GM23338 (cell line): Measurements from ENCODE around the gene GAA. TPM values are rescaled to one million over a fixed set of nuclear protein-coding genes. Genes with fewer than 3 reads are reported as not detected.

Source experiments
- ATAC-seq: fragments of 200-7000 bp; cut with Tn5 transposase; 3 replicates; pipeline ENCODE4 v1.9.1; 2020
- DNase-seq: peaks from one replicate; pipeline ENCODE4 v3.0.0-alpha.2; 2015; ENCODE audit warnings: low spot score
- H2AFZ ChIP-seq: fragments of 200-600 bp; sonication (generic); 2 replicates; pipeline ENCODE4 v1.8.0; 2016; ENCODE audit warnings: antibody characterized with exemption, mild to moderate bottlenecking, moderate library complexity
- H3F3A ChIP-seq: fragments of 200-600 bp; sonication (generic); replicated peaks from 2 replicates; pipeline ENCODE4 v1.8.0; 2017; ENCODE audit warnings: antibody characterized with exemption, mixed run types, low read depth
- H3K27ac ChIP-seq: fragments of 200-600 bp; sonication (generic); 2 replicates; pipeline ENCODE4 v1.6.1; 2016; ENCODE audit warnings: low read depth
- H3K27me3 ChIP-seq: fragments of 200-600 bp; sonication (generic); 2 replicates; pipeline ENCODE4 v1.8.0; 2016; ENCODE audit warnings: mild to moderate bottlenecking, mixed run types, moderate library complexity; ENCODE audit not compliant: insufficient read depth
- H3K36me3 ChIP-seq: fragments of 200-600 bp; sonication (generic); 2 replicates; pipeline ENCODE4 v1.8.0; 2016; ENCODE audit warnings: mild to moderate bottlenecking; ENCODE audit not compliant: insufficient read depth
- H3K4me1 ChIP-seq: fragments of 200-600 bp; sonication (generic); 2 replicates; pipeline ENCODE4 v1.8.0; 2016; ENCODE audit warnings: mild to moderate bottlenecking, moderate library complexity; ENCODE audit not compliant: insufficient read depth
- H3K4me2 ChIP-seq: fragments of 200-600 bp; sonication (generic); 2 replicates; pipeline ENCODE4 v1.7.1; 2017; ENCODE audit warnings: mixed run types
- H3K4me3 ChIP-seq: fragments of 200-600 bp; sonication (generic); 2 replicates; pipeline ENCODE4 v1.6.1; 2016; ENCODE audit warnings: mixed run types
- H3K79me2 ChIP-seq: fragments of 200-600 bp; sonication (generic); replicated peaks from 2 replicates; pipeline ENCODE4 v1.8.0; 2017; ENCODE audit warnings: mild to moderate bottlenecking; ENCODE audit not compliant: insufficient read depth
- H3K9me2 ChIP-seq: fragments of 200-600 bp; sonication (generic); 2 replicates; pipeline ENCODE4 v1.8.0; 2017; ENCODE audit not compliant: insufficient read depth
- H4K20me1 ChIP-seq: fragments of 200-600 bp; sonication (generic); replicated peaks from 2 replicates; pipeline ENCODE4 v1.8.0; 2017; ENCODE audit warnings: mild to moderate bottlenecking; ENCODE audit not compliant: insufficient read depth
- H3K27ac Mint-ChIP-seq: 2 replicates; pipeline ENCODE4 v1.8.0; 2020; ENCODE audit warnings: inconsistent platforms, mild to moderate bottlenecking, moderate library complexity, mixed read lengths
- H3K27me3 Mint-ChIP-seq: 3 replicates; pipeline ENCODE4 v1.8.0; 2022; ENCODE audit warnings: low read depth, mild to moderate bottlenecking, moderate library complexity, mixed read lengths, inconsistent platforms; ENCODE audit not compliant: insufficient read depth, poor library complexity
- H3K36me3 Mint-ChIP-seq: 3 replicates; pipeline ENCODE4 v1.8.0; 2021; ENCODE audit warnings: low read depth, mild to moderate bottlenecking, inconsistent platforms, moderate library complexity, mixed read lengths
- H3K4me1 Mint-ChIP-seq: 3 replicates; pipeline ENCODE4 v1.8.0; 2020; ENCODE audit warnings: mild to moderate bottlenecking, inconsistent platforms, mixed read lengths
- H3K4me3 Mint-ChIP-seq: 3 replicates; pipeline ENCODE4 v1.8.0; 2021; ENCODE audit warnings: moderate library complexity, mild to moderate bottlenecking, inconsistent platforms, mixed read lengths
- H3K9me3 Mint-ChIP-seq: 3 replicates; pipeline ENCODE4 v1.8.0; 2020; ENCODE audit warnings: moderate library complexity, mild to moderate bottlenecking, inconsistent platforms, mixed read lengths
- CREB1 ChIP-seq: fragments of 250-450 bp; sonication (Bioruptor Pico); IDR thresholded peaks from 2 replicates; pipeline ENCODE4 v1.5.0; 2020; ENCODE audit warnings: low read depth, mild to moderate bottlenecking, moderate library complexity
- EZH2 ChIP-seq: fragments of 200-600 bp; sonication (generic); IDR thresholded peaks from one replicate; pipeline ENCODE4 v1.8.0; 2017; ENCODE audit warnings: antibody characterized with exemption, mild to moderate bottlenecking, low read depth; ENCODE audit not compliant: unreplicated experiment
- EZH2phosphoT487 ChIP-seq: fragments of 200-600 bp; sonication (generic); IDR thresholded peaks from one replicate; pipeline ENCODE4 v1.8.1; 2018; ENCODE audit warnings: antibody characterized with exemption; ENCODE audit not compliant: unreplicated experiment
- JUNB ChIP-seq: IDR thresholded peaks from one replicate; pipeline ENCODE4 v1.6.1; 2016; ENCODE audit warnings: antibody characterized with exemption; ENCODE audit not compliant: unreplicated experiment
- POLR2AphosphoS5 ChIP-seq: IDR thresholded peaks from 2 replicates; pipeline ENCODE4 v1.6.1; 2016; ENCODE audit warnings: antibody characterized with exemption, low read depth
- STAT1 ChIP-seq: IDR thresholded peaks from one replicate; pipeline ENCODE4 v1.6.1; 2016; ENCODE audit warnings: antibody characterized with exemption; ENCODE audit not compliant: unreplicated experiment
- ZNF114 ChIP-seq: fragments of 250-450 bp; sonication (Bioruptor Pico); IDR thresholded peaks from 2 replicates; pipeline ENCODE4 v1.5.0; 2020; ENCODE audit warnings: mild to moderate bottlenecking, moderate library complexity
- ZNF331 ChIP-seq: fragments of 250-450 bp; sonication (Bioruptor Pico); IDR thresholded peaks from 2 replicates; pipeline ENCODE4 v1.5.0; 2020; ENCODE audit warnings: low read depth, mild to moderate bottlenecking, moderate library complexity
- polyA plus RNA-seq: library from polyadenylated mRNA; unstranded; fragments of >200 nt; fragmentation: Nextera tagmentation; extraction: Ambion mirVana; gene quantifications from 2 replicates; pipeline ENCODE4 v1.2.1, GENCODE V29; 2016
- total RNA-seq: library from RNA; depleted of rRNA; stranded (reverse); fragments of >200 nt; shearing (Covaris generic); gene quantifications from 2 replicates; pipeline ENCODE4 v1.2.3, GENCODE V29; 2014
- TF ChIP-seq, protein P1 (sequence below), 2 experiments: fragments of 200-600 bp in 1 of 2; sonication (generic) in 1 of 2; conservative IDR thresholded peaks; 2 replicates each; pipeline versions ENCODE4 v1.5.1 to v1.6.1; 2016 to 2017; ENCODE audit warnings: antibody characterized with exemption in 2 of 2, low read depth in 2 of 2, mild to moderate bottlenecking in 2 of 2, moderate library complexity in 1 of 2
- TF ChIP-seq, protein P2 (sequence below): IDR thresholded peaks from one replicate; pipeline ENCODE4 v1.6.1; 2018; ENCODE audit warnings: antibody characterized with exemption; ENCODE audit not compliant: unreplicated experiment
- TF ChIP-seq, protein P3 (sequence below): IDR thresholded peaks from 2 replicates; pipeline ENCODE4 v1.6.1; 2016; ENCODE audit warnings: antibody characterized with exemption

GAA gene
- total and polyA plus RNA-seq, 2 experiments from 2014 or later, result 72.5 to 98.1 TPM

DNA sequence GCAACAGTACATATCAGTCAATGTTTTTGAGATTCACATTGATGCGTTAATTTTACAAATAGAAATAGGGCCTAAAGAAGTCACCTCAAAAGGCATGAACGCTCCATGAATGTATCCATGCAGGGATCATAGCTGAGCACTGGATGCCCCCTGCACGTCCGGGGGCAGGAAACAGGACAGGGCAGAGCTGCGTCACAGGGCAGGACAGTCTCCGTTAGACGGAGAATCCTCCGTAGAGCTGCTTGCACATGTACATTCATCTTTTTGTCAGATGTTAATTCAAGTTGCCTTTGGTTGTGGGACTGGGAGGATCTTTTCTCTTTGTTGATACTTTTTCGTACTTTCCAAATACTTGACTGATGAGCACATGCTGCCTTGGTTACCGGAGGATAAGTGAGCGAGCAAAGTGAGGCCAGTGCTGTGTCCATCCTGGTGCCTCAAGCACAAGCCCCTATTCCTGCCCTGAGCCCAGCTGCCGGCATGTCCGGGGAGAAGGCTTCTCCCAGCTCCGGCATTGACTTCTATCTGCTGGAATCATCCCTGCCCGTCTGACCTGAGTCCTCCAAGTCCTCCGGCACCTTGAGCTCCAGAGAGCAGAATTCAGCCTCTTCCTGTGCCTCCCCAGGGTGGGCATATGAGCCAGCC is 15.0 kb downstream of the GAA start:
- no peak for TF ChIP-seq EZH2phosphoT487
- TF ChIP-seq, protein P1, sequence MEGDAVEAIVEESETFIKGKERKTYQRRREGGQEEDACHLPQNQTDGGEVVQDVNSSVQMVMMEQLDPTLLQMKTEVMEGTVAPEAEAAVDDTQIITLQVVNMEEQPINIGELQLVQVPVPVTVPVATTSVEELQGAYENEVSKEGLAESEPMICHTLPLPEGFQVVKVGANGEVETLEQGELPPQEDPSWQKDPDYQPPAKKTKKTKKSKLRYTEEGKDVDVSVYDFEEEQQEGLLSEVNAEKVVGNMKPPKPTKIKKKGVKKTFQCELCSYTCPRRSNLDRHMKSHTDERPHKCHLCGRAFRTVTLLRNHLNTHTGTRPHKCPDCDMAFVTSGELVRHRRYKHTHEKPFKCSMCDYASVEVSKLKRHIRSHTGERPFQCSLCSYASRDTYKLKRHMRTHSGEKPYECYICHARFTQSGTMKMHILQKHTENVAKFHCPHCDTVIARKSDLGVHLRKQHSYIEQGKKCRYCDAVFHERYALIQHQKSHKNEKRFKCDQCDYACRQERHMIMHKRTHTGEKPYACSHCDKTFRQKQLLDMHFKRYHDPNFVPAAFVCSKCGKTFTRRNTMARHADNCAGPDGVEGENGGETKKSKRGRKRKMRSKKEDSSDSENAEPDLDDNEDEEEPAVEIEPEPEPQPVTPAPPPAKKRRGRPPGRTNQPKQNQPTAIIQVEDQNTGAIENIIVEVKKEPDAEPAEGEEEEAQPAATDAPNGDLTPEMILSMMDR (conservative IDR thresholded peaks at IDR 0.05; ENCODE audit: low read depth in 2 of 2), result no peak
- no peak for TF ChIP-seq JUNB
- no peak for TF ChIP-seq ZNF114 (CRISPR knock-in tag)
- Histone ChIP-seq H2AFZ (no peak overlapping the region), H3K36me3 (no peaks in the 10 kb centered on the region; the same call in 1 of the 2 replicates), H3K79me2 (no peaks in the 10 kb centered on the region), H3K9me2 (no peaks in the 10 kb centered on the region), H3K4me2 (no peak overlapping the region), H3K27me3 (no peaks in the 10 kb centered on the region), H3F3A (0 out of 2 replicates have a peak, but pooled peaks cover 5% of the 10 kb centered on the region), H3K4me1 (peaks cover 3% of the 10 kb centered on the region; the same call in 1 of the 2 replicates), H4K20me1 (no peaks in the 10 kb centered on the region), H3K27ac (no peak overlapping the region), H3K4me3 (no peak overlapping the region)
- H3K36me3 Mint-ChIP-seq, result peaks cover 23% of the 10 kb centered on the region; the same call in 2 of the 3 replicates
- no peaks in the 10 kb centered on the region; the same call in 1 of the 3 replicates for H3K9me3 Mint-ChIP-seq
- no peak overlapping the region for H3K4me3 Mint-ChIP-seq
- H3K4me1 Mint-ChIP-seq, result peaks cover 10% of the 10 kb centered on the region
- H3K27ac Mint-ChIP-seq, result no peak overlapping the region
- no peak for DNase-seq
- no peak for ATAC-seq
- H3K27me3 Mint-ChIP-seq, result peaks cover 7% of the 10 kb centered on the region

DNA sequence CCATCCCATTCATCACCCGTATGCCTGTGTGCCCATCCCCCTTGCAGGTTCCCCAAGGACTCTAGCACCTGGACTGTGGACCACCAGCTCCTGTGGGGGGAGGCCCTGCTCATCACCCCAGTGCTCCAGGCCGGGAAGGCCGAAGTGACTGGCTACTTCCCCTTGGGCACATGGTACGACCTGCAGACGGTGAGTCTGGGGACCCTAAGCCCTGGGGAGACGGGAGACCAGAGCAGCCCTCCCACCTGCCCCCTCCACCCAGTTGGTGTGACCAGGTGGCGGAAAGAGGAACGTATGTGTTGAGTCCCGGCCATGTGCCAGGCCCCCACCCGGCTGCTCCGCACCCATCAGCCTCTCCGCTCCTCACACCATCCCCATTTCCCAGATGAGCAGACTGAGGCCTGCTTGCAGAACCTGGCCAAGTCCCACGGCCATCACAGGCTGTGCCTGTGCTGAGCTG is 15.6 kb downstream of the GAA start:
- H3K36me3 Mint-ChIP-seq, result peaks cover 23% of the 10 kb centered on the region; the same call in 2 of the 3 replicates
- H3F3A ChIP-seq, result 0 out of 2 replicates have a peak, but pooled peaks cover 5% of the 10 kb centered on the region
- ATAC-seq (no peak), DNase-seq (no peak)
- H3K4me3 ChIP-seq, result no peak overlapping the region
- H3K4me1 Mint-ChIP-seq, result peaks cover 8% of the 10 kb centered on the region; the same call in 2 of the 3 replicates
- H3K9me3 Mint-ChIP-seq, result no peaks in the 10 kb centered on the region; the same call in 2 of the 3 replicates
- H3K27ac Mint-ChIP-seq, result no peak overlapping the region
- H3K4me2 ChIP-seq, result no peak overlapping the region
- H3K27ac ChIP-seq, result no peak overlapping the region
- no peaks in the 10 kb centered on the region for H4K20me1 ChIP-seq
- H3K4me3 Mint-ChIP-seq, result no peak overlapping the region
- H3K4me1 ChIP-seq, result peaks cover 3% of the 10 kb centered on the region; the same call in 1 of the 2 replicates
- H3K27me3 Mint-ChIP-seq, result peaks cover 8% of the 10 kb centered on the region
- no peaks in the 10 kb centered on the region for H3K27me3 ChIP-seq
- H3K9me2 ChIP-seq, result no peaks in the 10 kb centered on the region
- H3K79me2 ChIP-seq, result no peaks in the 10 kb centered on the region
- no peak overlapping the region for H2AFZ ChIP-seq
- H3K36me3 ChIP-seq, result no peaks in the 10 kb centered on the region; the same call in 1 of the 2 replicates
- TF ChIP-seq EZH2, result no peak
- no peak for TF ChIP-seq POLR2AphosphoS5
- no peak for TF ChIP-seq STAT1
- TF ChIP-seq JUNB, result no peak
- TF ChIP-seq, protein P2, sequence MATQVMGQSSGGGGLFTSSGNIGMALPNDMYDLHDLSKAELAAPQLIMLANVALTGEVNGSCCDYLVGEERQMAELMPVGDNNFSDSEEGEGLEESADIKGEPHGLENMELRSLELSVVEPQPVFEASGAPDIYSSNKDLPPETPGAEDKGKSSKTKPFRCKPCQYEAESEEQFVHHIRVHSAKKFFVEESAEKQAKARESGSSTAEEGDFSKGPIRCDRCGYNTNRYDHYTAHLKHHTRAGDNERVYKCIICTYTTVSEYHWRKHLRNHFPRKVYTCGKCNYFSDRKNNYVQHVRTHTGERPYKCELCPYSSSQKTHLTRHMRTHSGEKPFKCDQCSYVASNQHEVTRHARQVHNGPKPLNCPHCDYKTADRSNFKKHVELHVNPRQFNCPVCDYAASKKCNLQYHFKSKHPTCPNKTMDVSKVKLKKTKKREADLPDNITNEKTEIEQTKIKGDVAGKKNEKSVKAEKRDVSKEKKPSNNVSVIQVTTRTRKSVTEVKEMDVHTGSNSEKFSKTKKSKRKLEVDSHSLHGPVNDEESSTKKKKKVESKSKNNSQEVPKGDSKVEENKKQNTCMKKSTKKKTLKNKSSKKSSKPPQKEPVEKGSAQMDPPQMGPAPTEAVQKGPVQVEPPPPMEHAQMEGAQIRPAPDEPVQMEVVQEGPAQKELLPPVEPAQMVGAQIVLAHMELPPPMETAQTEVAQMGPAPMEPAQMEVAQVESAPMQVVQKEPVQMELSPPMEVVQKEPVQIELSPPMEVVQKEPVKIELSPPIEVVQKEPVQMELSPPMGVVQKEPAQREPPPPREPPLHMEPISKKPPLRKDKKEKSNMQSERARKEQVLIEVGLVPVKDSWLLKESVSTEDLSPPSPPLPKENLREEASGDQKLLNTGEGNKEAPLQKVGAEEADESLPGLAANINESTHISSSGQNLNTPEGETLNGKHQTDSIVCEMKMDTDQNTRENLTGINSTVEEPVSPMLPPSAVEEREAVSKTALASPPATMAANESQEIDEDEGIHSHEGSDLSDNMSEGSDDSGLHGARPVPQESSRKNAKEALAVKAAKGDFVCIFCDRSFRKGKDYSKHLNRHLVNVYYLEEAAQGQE, result no peak
- TF ChIP-seq ZNF331 (CRISPR knock-in tag), result no peak
- TF ChIP-seq ZNF114 (CRISPR knock-in tag), result no peak
- no peak for TF ChIP-seq CREB1 (CRISPR knock-in tag)
- TF ChIP-seq EZH2phosphoT487, result no peak
- TF ChIP-seq, protein P3, sequence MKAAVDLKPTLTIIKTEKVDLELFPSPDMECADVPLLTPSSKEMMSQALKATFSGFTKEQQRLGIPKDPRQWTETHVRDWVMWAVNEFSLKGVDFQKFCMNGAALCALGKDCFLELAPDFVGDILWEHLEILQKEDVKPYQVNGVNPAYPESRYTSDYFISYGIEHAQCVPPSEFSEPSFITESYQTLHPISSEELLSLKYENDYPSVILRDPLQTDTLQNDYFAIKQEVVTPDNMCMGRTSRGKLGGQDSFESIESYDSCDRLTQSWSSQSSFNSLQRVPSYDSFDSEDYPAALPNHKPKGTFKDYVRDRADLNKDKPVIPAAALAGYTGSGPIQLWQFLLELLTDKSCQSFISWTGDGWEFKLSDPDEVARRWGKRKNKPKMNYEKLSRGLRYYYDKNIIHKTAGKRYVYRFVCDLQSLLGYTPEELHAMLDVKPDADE, result no peak
